ENCODE results near the gene MARS1.
"Not testable (repeated sequence)": the region's sequence is repeated elsewhere in the genome, so short reads cannot be mapped to it uniquely, and the experiment has no call there.

The MARS1 gene

GRCh38 chr12:57553343-57554202, 65.7 kb downstream of the MARS1 start:
- no peak for DNase-seq

DNA sequence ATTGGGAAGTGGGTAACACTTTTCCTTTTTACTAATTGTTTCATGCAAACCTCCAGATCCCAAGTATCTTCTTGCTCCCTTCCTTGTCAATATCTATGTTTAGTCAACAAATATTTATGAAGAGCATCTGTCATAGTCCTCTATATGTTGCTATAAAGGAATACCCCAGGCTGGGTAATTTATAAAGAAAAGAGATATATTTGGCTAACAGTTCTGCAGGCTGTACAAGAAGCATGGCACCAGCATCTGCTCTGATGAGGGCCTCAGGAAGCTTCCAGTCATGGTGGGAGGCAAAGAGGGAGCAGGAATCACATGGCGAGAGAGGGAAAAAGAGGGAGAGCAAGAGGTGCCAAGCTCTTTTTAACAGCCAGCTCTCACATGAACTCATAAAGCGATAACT, 66.6 kb downstream of the MARS1 start:
- no peak for DNase-seq

- DNase-seq = no peak
Measured at GRCh38 chr12:57554897-57555296, 67.0 kb downstream of the MARS1 start.

DNA sequence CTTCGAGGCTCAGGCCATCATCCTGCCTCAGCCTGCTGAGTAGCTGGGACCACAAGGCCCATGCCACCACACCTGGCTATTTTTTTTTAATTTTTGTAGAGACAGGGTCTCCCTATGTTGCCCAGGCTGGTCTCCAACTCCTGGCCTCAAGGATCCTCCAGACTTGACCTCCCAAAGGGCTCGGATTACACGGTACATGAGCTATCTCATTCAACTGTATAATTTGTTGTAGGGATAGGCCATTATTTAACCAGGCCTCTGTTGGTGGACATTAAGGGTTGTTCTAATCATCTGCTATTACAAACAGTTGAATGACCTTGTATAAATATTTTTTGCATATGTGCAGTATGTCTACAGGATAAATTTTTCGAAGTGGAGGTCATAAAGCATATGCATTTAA, 71.0 kb downstream of the MARS1 start:
- no peak for DNase-seq

- no peak for DNase-seq
Measured at GRCh38 chr12:57560516-57560915, 72.6 kb downstream of the MARS1 start.

DNA sequence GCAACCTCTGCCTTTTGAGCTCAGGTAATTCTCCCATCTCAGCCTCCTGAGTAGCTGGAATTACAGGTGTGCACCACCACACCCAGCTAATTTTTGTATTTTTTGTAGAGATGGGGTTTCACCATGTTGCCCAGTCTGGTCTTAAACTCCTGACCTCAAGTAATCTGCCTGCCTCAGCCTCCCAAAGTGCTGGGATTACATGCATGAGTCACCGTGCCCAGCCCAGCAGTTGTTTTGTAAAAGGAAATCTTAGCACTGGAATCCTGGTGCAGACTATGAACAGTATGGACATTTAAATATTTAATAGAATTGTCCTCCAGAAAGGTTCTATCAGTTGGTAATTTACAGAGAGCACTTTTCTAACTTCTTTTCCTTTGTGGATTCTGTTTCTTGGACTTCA, 73.2 kb downstream of the MARS1 start:
- DNase-seq = not testable (repeated sequence)

DNA sequence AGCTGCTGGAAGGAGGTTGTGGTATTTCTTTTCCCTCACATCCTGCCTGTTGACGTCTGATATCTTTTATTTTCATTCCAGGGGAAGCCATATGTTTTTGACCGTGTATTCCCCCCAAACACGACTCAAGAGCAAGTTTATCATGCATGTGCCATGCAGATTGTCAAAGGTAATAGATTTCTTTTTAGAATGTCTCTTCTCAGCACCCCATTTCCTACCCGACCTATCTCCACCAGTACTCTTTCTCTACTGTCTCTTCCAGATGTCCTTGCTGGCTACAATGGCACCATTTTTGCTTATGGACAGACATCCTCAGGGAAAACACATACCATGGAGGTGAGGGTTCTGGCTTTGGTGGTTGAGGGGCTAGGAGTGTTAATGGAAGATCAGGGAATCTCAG, 75.5 kb downstream of the MARS1 start:
- DNase-seq = no peak

DNA sequence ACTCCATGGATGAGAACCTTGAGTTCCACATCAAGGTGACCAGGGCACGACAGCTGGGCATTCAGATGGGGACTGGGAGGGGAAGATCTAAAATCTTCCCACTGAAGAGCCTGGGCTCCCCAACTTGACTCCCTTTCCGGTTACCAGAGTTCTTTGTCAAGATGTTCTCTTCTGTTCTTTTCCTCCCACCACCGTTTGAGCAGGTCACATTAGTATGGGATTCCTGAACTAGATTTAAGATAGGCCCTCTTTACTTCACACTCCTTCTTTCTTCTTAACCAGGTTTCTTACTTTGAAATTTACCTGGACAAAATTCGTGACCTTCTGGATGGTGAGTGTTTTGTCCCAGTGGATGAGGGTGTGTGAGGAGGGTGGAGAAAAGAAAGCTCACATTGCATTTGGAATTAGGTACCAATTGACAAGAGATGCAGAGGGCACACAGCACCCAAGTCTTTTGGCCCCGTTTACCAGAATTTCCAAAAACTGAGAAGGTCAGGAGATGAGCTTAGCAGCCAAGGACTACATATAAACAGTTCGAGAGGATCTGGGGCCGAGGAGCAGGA, 76.4 kb downstream of the MARS1 start:
- DNase-seq = no peak
